GM19351 (cell line): Measurements from ENCODE around the gene PXDN.

Experiments used
- ATAC-seq: cut with Tn5 transposase; IDR thresholded peaks from one replicate; pipeline ENCODE4 v1.9.1; 2021; ENCODE audit warnings: mild to moderate bottlenecking, moderate library complexity; ENCODE audit not compliant: unreplicated experiment

The PXDN gene

DNA sequence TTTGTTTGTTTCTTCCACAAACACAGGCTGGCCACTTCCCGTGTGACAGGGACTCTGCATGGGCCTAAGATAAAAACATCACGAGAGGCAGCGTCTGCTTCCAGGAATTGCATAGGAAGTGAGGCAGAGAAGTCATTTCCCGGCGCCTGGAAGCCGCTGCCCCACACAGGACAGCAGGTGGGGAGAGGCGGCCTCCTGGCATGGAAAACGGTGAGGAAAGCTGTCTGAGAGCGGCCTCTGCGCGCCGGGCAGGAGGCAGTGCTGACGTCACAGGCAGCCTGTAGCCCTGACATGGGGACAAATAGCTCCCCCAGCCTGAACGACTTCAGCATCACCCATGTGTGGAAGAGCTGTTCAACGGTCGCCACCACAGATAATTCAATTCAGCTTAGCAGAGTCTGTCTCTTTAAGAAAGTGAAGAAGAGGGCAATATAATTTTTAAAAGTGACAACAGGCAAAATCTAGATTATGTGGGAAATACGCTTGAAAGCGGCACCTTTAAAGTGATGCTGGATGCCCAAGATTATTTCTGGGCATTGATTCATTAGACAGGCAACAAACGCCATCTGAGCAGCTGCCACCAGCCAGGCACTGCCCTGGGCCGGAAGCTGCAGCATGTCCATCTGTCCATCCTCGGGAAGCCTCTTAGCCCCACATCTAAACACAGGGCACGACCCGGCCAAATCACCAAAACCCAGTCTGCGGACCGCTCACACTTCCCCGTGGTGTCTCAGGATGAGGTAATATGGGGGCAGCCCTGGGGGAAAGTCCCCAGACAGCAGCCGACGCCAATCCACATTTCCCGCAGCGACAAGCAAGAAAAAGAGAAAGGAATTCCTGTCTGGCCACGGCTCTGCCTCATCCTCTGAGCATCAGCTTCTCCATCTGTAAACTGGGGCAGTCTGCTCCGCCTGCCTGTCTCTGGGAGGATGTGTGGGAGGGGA is 138.9 kb downstream of the PXDN start:
- ATAC-seq, result no peak

GRCh38 chr2:1603521-1603920 is 140.8 kb downstream of the PXDN start:
- ATAC-seq, result no peak

DNA sequence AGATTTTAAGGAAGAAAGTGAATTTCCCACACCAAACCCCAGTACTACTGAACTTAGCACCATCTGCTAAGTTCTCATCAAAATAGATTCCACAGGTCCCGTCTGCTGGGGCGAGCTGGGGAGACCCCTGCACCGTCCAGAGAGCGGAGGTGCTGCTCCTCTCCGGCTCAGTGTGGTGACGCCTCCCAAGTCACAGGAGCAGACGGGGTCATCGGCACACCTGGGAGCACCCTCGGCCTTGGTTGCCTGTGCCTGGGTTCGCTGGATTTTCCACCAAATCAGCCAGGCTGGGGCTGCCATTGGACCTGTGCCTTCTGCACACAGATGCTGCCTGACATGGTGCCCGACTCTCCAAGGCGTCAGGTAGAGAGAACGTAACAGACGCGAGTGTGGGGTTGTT is 141.3 kb downstream of the PXDN start:
- ATAC-seq, result no peak

- no peak for ATAC-seq
Observed at GRCh38 chr2:1602278-1603010, 141.9 kb downstream of the PXDN start.

GRCh38 chr2:1601471-1602277 is 142.6 kb downstream of the PXDN start:
- no peak for ATAC-seq

DNA sequence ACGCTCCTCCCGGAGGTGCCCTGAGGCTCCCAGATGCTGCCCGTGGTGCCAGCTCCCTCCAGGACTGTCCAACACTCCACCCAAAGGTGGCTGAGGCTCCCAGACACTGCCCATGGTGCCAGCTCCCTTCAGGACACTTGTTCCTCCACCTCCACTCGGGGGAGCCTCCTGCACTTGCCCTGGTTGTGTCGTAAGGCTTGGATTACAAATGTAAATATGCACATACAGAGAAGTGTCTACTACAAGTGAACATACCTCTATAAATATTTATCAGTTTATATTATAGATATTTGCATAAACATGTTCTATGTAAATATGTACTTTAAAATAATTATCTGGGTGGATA is 143.3 kb downstream of the PXDN start:
- no peak for ATAC-seq

DNA sequence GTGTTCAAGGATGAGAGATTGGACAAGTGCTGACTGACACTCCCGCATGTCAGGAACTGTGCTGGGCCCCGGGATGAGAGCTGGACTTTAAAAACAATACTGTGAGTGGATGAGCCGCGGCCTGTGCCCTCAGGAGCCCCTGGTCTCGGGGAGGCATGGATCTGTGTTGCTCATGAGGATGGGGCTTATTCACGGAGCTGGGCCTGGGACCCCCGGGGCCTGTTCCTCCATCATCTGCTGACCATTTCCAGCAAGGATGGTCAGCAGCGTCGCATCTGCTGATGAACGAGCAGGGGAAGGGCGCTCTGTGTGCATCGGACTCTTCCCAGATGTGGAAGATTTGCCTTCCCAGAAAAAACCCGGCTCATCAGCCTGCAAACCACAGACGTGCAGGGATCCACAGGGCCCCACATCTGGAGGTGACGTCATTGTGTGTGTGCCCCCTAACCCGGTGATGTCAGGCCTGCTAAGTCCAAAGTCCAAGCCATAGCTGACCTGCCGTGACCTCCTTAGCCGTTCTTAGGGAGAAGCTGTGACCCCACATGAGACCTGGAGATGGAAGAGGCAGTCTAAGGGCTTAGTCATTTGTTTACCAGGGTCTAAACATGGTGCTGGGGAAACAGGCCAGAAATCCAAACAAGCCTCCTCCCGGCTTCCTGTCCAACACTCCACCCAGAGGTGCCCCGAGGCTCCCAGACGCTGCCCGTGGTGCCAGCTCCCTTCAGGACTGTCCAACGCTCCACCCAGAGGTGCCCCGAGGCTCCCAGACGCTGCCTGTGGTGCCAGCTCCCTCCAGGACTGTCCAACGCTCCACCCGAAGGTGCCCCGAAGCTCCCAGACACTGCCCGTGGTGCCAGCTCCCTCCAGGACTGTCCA is 143.9 kb downstream of the PXDN start:
- no peak for ATAC-seq

DNA sequence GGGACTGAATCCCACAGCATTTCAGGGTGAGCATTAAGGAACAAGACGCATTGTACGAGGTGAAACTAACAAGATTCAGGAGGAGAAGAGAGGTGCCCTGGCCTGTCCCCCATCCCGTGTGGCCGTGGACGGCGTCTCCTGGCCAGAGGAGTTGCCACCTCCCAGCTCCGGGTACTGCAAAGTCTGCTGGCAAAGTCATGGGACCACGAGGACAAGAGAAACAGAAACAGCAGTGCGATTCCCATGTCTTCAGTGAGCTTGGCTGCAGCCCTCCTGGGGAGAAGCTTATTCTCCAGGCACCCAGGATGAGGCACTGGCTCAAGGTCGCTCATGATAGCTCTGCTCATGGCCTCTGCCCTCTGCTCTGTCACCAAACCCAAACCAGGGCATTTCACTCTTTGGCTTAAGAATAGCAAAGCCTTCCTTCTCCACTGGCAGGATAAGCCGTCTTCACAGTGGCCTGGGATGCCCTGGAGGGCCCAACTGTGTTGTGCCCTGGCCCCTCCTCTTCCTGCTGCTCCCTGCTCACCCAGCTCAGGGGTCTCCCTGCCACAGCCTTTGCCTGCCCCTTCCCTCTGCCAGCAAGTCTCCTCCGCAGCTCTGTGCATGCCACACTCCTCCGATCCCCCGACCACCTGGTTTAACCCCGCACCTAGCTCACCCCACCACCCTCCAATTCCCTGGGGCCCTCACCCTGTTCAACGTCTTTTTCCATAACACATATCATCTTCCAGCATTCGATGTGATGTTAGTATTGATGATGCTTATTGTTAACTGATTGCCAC is 144.8 kb downstream of the PXDN start:
- ATAC-seq, result no peak

- no peak for ATAC-seq
Observed at GRCh38 chr2:1598800-1599199, 145.5 kb downstream of the PXDN start.

DNA sequence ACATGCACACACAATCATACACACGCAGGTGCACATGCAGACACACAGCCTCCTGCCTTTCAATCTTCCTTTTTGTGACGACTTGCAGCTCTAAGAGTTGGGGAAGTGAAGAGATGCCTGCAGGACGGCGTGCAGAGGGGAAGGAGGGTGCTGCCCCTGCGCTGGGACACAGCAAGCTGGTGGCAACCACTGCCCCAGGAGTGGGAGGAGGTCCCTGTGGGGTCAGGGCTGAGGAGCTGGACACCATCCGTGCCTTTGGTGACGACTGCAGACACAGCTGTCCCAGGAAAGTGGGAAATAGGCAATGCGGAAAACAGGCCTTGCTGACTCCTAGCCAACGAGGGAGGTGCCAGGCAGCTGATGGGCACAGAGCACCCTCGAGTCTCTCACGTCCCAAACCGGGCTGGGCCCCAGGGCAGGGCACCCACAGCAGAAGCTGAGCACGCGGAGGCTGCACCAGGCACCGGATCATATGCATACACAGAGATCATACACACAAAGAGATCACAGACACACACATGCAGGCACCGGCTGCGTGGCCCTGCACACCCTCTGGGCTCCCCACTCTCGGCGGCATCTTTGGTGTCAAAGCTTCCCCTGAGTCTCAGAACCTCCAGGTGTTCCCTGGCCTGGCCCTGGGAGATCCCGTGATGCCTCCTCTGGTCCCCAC is 146.1 kb downstream of the PXDN start:
- no peak for ATAC-seq

- no peak for ATAC-seq
Observed at GRCh38 chr2:1595274-1595673, 149.0 kb downstream of the PXDN start.

- no peak for ATAC-seq
Observed at GRCh38 chr2:1594373-1595171, 149.7 kb downstream of the PXDN start.

DNA sequence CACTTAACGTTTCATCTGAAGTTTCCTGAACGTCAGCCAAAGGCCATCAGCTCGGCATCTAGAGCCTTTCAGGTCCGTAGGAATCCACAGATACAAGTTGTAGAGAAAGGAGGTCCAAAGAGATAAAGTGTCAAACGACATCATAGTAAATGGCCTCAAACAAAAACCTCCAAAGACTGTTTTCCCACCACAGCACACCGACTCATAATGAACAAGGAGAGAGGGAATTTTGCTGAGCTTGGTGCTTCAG is 150.3 kb downstream of the PXDN start:
- ATAC-seq, result no peak

GRCh38 chr2:1593371-1594122 is 150.8 kb downstream of the PXDN start:
- no peak for ATAC-seq

DNA sequence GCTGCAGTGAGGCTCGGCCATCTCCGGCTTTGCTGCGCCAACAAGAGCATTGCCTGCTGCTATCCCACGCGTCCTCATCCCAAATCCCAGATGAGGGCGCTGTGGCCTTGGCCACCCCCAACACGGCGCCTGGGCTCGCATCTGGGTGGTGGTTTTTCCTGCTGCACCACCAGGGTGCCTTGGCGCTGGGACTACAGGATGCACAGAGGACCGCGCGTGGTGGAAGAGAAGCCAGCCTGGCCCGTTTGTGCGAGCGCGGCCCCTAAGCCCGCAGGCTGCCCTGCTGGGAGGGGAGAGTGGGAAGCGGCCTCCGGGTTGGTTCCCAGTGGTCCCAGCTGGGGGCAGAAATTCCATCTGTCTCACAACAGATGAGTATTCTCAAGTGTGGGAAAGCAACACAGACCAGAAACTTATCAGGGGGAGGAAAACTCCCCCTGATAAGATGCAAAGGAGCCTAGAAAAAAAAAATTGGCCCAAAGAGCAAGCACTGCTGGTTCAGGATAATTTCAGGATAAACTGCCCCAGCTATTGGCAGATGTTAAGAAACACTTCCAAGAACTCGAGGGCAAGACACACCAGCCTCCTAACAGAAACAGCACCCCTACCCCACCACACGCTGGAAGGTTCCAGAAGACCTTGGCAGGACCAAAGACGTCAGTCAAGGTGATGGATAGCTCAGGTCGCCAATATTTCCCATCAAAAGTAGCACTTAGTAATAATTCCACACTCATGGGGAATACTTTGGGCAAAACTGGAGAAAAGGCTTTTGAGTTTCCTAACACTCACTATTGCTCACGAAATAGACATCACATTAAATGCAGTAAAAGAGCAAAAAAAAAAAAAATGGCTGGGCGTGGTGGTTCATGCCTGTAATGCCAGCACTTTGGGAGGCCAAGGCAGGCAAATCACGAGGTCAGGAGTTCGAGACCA is 152.1 kb downstream of the PXDN start:
- ATAC-seq, result no peak

DNA sequence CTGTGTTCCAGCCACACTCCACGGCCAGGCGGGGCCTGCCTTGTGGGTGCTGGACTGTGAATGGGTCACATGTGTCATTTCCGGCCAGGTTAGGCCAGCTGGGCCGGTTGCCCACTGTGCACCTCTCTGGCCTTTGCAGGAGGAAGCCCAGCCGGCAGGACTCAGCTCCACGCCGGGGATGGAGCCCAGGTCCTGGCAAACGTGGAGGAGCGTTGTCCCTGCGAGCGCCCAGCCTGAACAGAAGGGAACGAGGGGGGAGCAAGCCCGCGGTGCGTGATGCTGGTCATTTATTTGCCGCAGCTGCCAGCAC is 152.9 kb downstream of the PXDN start:
- no peak for ATAC-seq
